ENCODE data around the gene SERPINE3. TPM values are rescaled to one million over a fixed set of nuclear protein-coding genes. Genes with fewer than 3 reads are reported as not detected.

Gene SERPINE3
- total RNA-seq, 1 experiment from 2014 or later: not detected

DNA sequence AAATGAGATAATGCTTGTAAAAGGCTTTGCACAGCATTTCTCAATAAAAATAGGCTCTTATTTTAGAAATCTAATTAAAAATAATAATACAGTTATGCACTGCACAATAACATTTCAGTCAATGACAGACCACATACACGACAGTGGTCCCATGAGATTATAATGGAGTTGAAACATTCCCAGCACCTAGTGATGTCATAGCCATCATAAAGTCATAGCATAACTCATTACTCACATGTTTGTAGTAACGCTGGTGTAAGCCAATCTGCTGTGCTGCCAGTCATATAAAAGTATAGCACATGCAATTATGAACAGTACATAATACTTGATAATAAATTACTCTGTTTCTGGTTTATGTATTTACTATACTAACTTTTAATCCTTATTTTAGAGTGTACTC, 12.7 kb upstream of the SERPINE3 start:
- no peaks in the 10 kb centered on the region for H3K27me3 Mint-ChIP-seq (ENCODE audit: insufficient read depth, unreplicated experiment)
- H3K27ac Mint-ChIP-seq (ENCODE audit: low read depth, unreplicated experiment): no peak overlapping the region
- no peak for DNase-seq (ENCODE audit: unreplicated experiment)
- H3K36me3 Mint-ChIP-seq (ENCODE audit: insufficient read depth, unreplicated experiment): no peaks in the 10 kb centered on the region
- intact Hi-C loops (cut with micrococcal nuclease): no loop called here
- H3K4me1 Mint-ChIP-seq (ENCODE audit: insufficient read depth, unreplicated experiment): peaks cover 11% of the 10 kb centered on the region
- ChIA-PET CTCF (no interaction called here), POLR2A (no interaction called here)
- TF ChIP-seq CTCF (IDR thresholded peaks at IDR 0.05; ENCODE audit: unreplicated experiment): no peak
- no peaks in the 10 kb centered on the region for H3K9me3 Mint-ChIP-seq (ENCODE audit: unreplicated experiment)
- BruUV-seq (replicated peaks): no TSS peak
- no peak overlapping the region for H3K4me3 Mint-ChIP-seq (ENCODE audit: unreplicated experiment)

DNA sequence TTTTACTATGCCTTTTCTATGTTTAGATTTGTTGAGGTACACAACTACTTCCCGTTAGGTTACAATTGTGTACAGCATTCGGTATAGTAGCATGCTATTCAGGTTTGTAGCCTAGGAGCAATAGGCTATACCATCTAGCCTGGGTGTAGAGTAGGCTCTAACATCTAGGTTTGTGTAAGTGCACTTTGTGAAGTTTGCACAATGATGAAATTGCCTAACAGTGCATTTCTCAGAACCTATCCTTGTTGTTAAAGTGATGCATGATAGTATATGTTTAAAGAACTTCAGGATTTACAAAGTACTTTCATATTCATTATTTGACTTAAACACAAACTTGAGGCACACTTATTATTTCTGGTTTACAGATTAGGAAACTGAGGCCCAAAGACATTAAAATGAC, 11.5 kb upstream of the SERPINE3 start:
- no peak for DNase-seq (ENCODE audit: unreplicated experiment)
- no peak overlapping the region for H3K27ac Mint-ChIP-seq (ENCODE audit: low read depth, unreplicated experiment)
- TF ChIP-seq CTCF (IDR thresholded peaks at IDR 0.05; ENCODE audit: unreplicated experiment): no peak
- H3K36me3 Mint-ChIP-seq (ENCODE audit: insufficient read depth, unreplicated experiment): no peaks in the 10 kb centered on the region
- H3K4me1 Mint-ChIP-seq (ENCODE audit: insufficient read depth, unreplicated experiment): peaks cover 11% of the 10 kb centered on the region
- CTCF ChIA-PET: interaction anchor here (1.0 kb wide), 1 partner anchor 202 kb away, joined by 5 read pairs; no protein-coding TSS in a partner anchor
- intact Hi-C loops (cut with micrococcal nuclease): no loop called here
- POLR2A ChIA-PET: no interaction called here
- no TSS peak for BruUV-seq (replicated peaks)
- no peaks in the 10 kb centered on the region for H3K27me3 Mint-ChIP-seq (ENCODE audit: insufficient read depth, unreplicated experiment)
- H3K9me3 Mint-ChIP-seq (ENCODE audit: unreplicated experiment): no peaks in the 10 kb centered on the region
- H3K4me3 Mint-ChIP-seq (ENCODE audit: unreplicated experiment): no peak overlapping the region

DNA sequence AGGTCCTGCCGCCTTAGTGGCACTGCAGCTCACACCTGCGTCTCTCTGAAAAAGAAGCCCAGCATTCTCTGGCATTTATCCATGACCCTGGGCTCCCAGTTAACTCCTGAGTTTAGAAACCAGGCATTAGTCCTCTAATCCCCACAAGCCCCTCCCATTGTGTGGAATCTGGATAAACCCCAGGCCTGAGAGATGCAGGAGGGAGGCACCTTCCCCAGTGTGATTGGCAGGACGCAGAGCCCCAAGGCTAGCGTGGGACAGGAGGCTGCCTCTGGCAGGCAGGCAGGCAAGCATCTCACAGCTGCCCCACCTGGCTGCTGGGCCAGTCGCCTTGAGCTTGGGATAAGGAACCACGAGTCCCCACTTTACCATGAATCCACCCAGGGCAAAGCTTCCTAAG, 11.0 kb upstream of the SERPINE3 start:
- H3K9me3 Mint-ChIP-seq (ENCODE audit: unreplicated experiment): no peaks in the 10 kb centered on the region
- CTCF ChIA-PET: interaction anchor here (0.6 kb wide), 1 partner anchor 203 kb away, joined by 3 read pairs; no protein-coding TSS in a partner anchor
- H3K27ac Mint-ChIP-seq (ENCODE audit: low read depth, unreplicated experiment): no peak overlapping the region
- TF ChIP-seq CTCF (IDR thresholded peaks at IDR 0.05; ENCODE audit: unreplicated experiment): no peak
- intact Hi-C loops (cut with micrococcal nuclease): no loop called here
- no peak overlapping the region for H3K4me3 Mint-ChIP-seq (ENCODE audit: unreplicated experiment)
- POLR2A ChIA-PET: interaction anchor here (0.5 to 0.9 kb wide), 2 partner anchors 15 to 513 kb away, joined by 3 to 4 read pairs; no protein-coding TSS in a partner anchor
- no TSS peak for BruUV-seq (replicated peaks)
- no peak for DNase-seq (ENCODE audit: unreplicated experiment)
- no peaks in the 10 kb centered on the region for H3K36me3 Mint-ChIP-seq (ENCODE audit: insufficient read depth, unreplicated experiment)
- peaks cover 11% of the 10 kb centered on the region for H3K4me1 Mint-ChIP-seq (ENCODE audit: insufficient read depth, unreplicated experiment)
- no peaks in the 10 kb centered on the region for H3K27me3 Mint-ChIP-seq (ENCODE audit: insufficient read depth, unreplicated experiment)

- no peak for TF ChIP-seq CTCF (IDR thresholded peaks at IDR 0.05; ENCODE audit: unreplicated experiment)
- Mint-ChIP-seq H3K9me3 (ENCODE audit: unreplicated experiment) (no peaks in the 10 kb centered on the region), H3K27ac (ENCODE audit: low read depth, unreplicated experiment) (no peak overlapping the region), H3K4me1 (ENCODE audit: insufficient read depth, unreplicated experiment) (peaks cover 11% of the 10 kb centered on the region), H3K36me3 (ENCODE audit: insufficient read depth, unreplicated experiment) (no peaks in the 10 kb centered on the region), H3K4me3 (ENCODE audit: unreplicated experiment) (no peak overlapping the region), H3K27me3 (ENCODE audit: insufficient read depth, unreplicated experiment) (no peaks in the 10 kb centered on the region)
- intact Hi-C loops (cut with micrococcal nuclease): no loop called here
- DNase-seq (ENCODE audit: unreplicated experiment): no peak
- POLR2A ChIA-PET: interaction anchor here (0.8 kb wide), 1 partner anchor 14 kb away, joined by 3 read pairs; no protein-coding TSS in a partner anchor
- no TSS peak for BruUV-seq (replicated peaks)
- CTCF ChIA-PET: interaction anchor here (0.7 kb wide), 1 partner anchor 43 kb away, joined by 4 read pairs; no protein-coding TSS in a partner anchor
These were observed 9.9 kb upstream of the SERPINE3 start for GRCh38 chr13:51329606-51330005.
